GM12891 (cell line): ENCODE data around the gene PRSS37.

Experiments used
- PAX5 ChIP-seq: IDR thresholded peaks from 2 replicates; pipeline ENCODE4 v1.6.1; 2011; ENCODE audit warnings: low read length, moderate library complexity, mild to moderate bottlenecking; ENCODE audit not compliant: insufficient read depth, severe bottlenecking
- POLR2A ChIP-seq: IDR thresholded peaks from 2 replicates; pipeline ENCODE4 v1.6.1; 2011; ENCODE audit warnings: low read depth, low read length, control low read depth

DNA sequence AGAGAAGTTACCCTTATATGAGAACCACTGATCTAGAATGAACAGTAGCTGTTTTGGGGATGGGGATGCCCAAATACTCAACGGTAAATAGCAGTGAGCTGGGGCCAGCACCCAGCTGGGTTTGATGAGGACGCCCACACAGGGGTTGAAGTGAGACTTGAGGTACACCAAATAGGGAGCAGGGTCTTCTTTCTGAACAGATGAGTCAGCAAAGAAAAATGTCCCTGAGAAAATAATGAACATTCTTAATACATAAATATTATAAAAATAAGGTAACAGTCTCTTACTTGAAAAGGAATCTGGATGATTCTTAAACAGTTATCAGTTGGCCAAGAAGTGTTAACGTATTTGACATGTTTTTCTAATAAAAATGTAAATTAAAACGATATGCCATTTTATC, 2.0 kb downstream of the PRSS37 start:
- TF ChIP-seq POLR2A (no peak), PAX5 (no peak)
